GM06990 (cell line): ENCODE data around the gene PRLR.

Source experiments
- DNase-seq: peaks from one replicate; pipeline ENCODE4 v3.0.0-alpha.2; 2011; ENCODE audit not compliant: insufficient read length; ENCODE audit errors: extremely low read depth
- H3K27me3 ChIP-seq: replicated peaks from 2 replicates; pipeline ENCODE4 v1.6.0; 2011; ENCODE audit warnings: low read length; ENCODE audit not compliant: control insufficient read depth, insufficient read depth
- H3K36me3 ChIP-seq: 2 replicates; pipeline ENCODE4 v1.5.1; 2011; ENCODE audit warnings: low read length; ENCODE audit not compliant: control insufficient read depth, insufficient read depth
- H3K4me3 ChIP-seq: replicated peaks from 2 replicates; pipeline ENCODE4 v1.5.1; 2011; ENCODE audit warnings: low read depth, mild to moderate bottlenecking, control low read depth, low read length
- TF ChIP-seq, protein P1 (sequence below): IDR thresholded peaks from 2 replicates; pipeline ENCODE4 v1.5.1; 2011; ENCODE audit warnings: low read length, control low read depth, mild to moderate bottlenecking, inconsistent platforms; ENCODE audit not compliant: insufficient read depth, poor library complexity, severe bottlenecking

The PRLR gene

GRCh38 chr5:35058374-35058788, 171.9 kb downstream of the PRLR start:
- no peaks in the 10 kb centered on the region for H3K36me3 ChIP-seq
- H3K4me3 ChIP-seq, result no peak overlapping the region
- TF ChIP-seq, protein P1, sequence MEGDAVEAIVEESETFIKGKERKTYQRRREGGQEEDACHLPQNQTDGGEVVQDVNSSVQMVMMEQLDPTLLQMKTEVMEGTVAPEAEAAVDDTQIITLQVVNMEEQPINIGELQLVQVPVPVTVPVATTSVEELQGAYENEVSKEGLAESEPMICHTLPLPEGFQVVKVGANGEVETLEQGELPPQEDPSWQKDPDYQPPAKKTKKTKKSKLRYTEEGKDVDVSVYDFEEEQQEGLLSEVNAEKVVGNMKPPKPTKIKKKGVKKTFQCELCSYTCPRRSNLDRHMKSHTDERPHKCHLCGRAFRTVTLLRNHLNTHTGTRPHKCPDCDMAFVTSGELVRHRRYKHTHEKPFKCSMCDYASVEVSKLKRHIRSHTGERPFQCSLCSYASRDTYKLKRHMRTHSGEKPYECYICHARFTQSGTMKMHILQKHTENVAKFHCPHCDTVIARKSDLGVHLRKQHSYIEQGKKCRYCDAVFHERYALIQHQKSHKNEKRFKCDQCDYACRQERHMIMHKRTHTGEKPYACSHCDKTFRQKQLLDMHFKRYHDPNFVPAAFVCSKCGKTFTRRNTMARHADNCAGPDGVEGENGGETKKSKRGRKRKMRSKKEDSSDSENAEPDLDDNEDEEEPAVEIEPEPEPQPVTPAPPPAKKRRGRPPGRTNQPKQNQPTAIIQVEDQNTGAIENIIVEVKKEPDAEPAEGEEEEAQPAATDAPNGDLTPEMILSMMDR, result no peak
- no peaks in the 10 kb centered on the region for H3K27me3 ChIP-seq
- peak; percentile 64 for DNase-seq

GRCh38 chr5:35056686-35057085, 173.6 kb downstream of the PRLR start:
- DNase-seq, result no peak
- H3K36me3 ChIP-seq, result no peaks in the 10 kb centered on the region
- H3K4me3 ChIP-seq, result no peak overlapping the region
- no peaks in the 10 kb centered on the region for H3K27me3 ChIP-seq
- TF ChIP-seq, protein P1, result no peak

- TF ChIP-seq, protein P1, result no peak
- no peaks in the 10 kb centered on the region for H3K27me3 ChIP-seq
- no peaks in the 10 kb centered on the region for H3K36me3 ChIP-seq
- H3K4me3 ChIP-seq, result no peak overlapping the region
- DNase-seq, result no peak
Observed at GRCh38 chr5:35052838-35053237, 177.4 kb downstream of the PRLR start.

- H3K4me3 ChIP-seq, result no peak overlapping the region
- no peaks in the 10 kb centered on the region for H3K27me3 ChIP-seq
- TF ChIP-seq, protein P1, result no peak
- no peak for DNase-seq
- no peaks in the 10 kb centered on the region for H3K36me3 ChIP-seq
Observed at GRCh38 chr5:35050541-35051126, 179.7 kb downstream of the PRLR start.

GRCh38 chr5:35048910-35049309, 181.4 kb downstream of the PRLR start:
- H3K36me3 ChIP-seq, result no peaks in the 10 kb centered on the region
- H3K4me3 ChIP-seq, result no peak overlapping the region
- no peaks in the 10 kb centered on the region for H3K27me3 ChIP-seq
- no peak for DNase-seq
- TF ChIP-seq, protein P1, result no peak
